AG09309 (cell line): ENCODE measurements around the gene DDR1.
"Not testable (repeated sequence)": the region's sequence is repeated elsewhere in the genome, so short reads cannot be mapped to it uniquely, and the experiment has no call there.

ENCODE experiments used
- DNase-seq: peaks from one replicate; pipeline ENCODE4 v3.0.0-alpha.2; 2010; ENCODE audit warnings: low read depth
- H3K4me3 ChIP-seq: 2 replicates; pipeline ENCODE4 v1.5.1; 2011; ENCODE audit warnings: mild to moderate bottlenecking, low read depth, low read length, moderate library complexity; ENCODE audit not compliant: control insufficient read depth
- CTCF ChIP-seq: IDR thresholded peaks from 2 replicates; pipeline ENCODE4 v1.5.1; 2011; ENCODE audit warnings: mild to moderate bottlenecking, low read depth, low read length, inconsistent platforms; ENCODE audit not compliant: insufficient read depth, control insufficient read depth; ENCODE audit errors: missing control alignments

The DDR1 gene

GRCh38 chr6:30901436-30901835, 17.1 kb downstream of the DDR1 start:
- H3K4me3 ChIP-seq, result no peak overlapping the region
- no peak for DNase-seq
- TF ChIP-seq CTCF, result no peak

GRCh38 chr6:30902196-30902595, 17.9 kb downstream of the DDR1 start:
- H3K4me3 ChIP-seq, DNase-seq: not testable (repeated sequence)

- no peak overlapping the region for H3K4me3 ChIP-seq
- no peak for DNase-seq
- no peak for TF ChIP-seq CTCF
Observed at GRCh38 chr6:30902709-30903108, 18.4 kb downstream of the DDR1 start.

- no peak for TF ChIP-seq CTCF
- H3K4me3 ChIP-seq, result no peak overlapping the region
- no peak for DNase-seq
Observed at GRCh38 chr6:30903236-30903635, 18.9 kb downstream of the DDR1 start.

GRCh38 chr6:30907290-30907757, 23.0 kb downstream of the DDR1 start:
- peak overlapping the region; percentile 91 for H3K4me3 ChIP-seq
- DNase-seq, result not testable (repeated sequence)

DNA sequence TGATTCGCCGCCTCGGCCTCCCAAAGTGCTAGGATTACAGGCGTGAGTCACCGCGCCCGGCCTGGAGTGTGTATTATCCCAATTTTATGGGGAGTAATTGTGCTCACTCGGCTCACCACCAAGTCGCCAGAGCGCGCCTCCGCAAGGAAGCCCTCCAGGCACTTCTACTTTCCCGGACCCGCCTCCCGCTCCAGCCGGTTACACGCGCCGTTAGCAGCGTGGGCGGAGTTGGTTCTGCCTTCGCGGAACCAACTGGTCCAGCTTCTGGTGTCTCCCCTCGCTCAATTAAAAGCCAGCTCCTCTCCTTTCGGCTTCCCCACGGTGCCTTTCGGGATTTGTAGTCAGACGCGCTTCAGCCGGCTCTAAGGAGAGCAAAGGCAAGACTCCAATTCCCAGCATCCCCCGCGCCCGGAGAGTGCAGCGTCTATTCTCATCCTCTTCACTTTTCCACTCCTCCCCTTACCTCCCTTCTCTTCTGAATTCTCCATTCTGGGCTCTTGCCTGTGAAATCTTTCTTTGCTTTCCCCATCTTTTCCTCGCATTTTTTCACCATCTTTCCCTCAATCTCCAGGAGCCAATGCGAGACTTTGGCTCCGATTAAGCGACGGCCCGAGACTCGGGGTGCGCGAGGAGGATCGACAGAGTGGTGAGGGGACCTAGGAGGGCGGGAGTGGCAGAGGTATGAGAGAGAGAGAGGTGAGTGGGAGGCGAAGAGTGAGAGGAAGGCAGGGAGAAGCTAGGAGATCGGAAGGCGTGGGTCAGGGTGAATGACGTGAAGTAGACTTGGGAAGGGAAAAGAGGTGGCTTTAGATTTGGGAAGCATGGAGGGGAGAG, 23.7 kb downstream of the DDR1 start, which contains the start of gene GTF2H4:
TSS of gene GTF2H4 (plus strand) at position 450 of the 834 bp plus-strand sequence.
- no peak for TF ChIP-seq CTCF
- peak within 1 kb of the TSS; percentile 91 for H3K4me3 ChIP-seq
- DNase-seq, result peak; percentile 96

- H3K4me3 ChIP-seq, result peak overlapping the region; percentile 91
- no peak for DNase-seq
- TF ChIP-seq CTCF, result no peak
Observed at GRCh38 chr6:30908700-30909099, 24.4 kb downstream of the DDR1 start.

- DNase-seq, result not testable (repeated sequence)
Observed at GRCh38 chr6:30910473-30910872, 26.2 kb downstream of the DDR1 start.

More at GRCh38 chr6:30910473-30910872, 26.2 kb downstream of the DDR1 start:
- H3K4me3 ChIP-seq, result not testable (repeated sequence)
